H9 (cell line): ENCODE data around the gene LCN2. TPM values are rescaled to one million over a fixed set of nuclear protein-coding genes. Genes with fewer than 3 reads are reported as not detected.
A peak's percentile ranks its signal among the peaks of the same experiment; 100 is the strongest.

ENCODE experiments used
- DNase-seq: peaks from one replicate; pipeline ENCODE4 v3.0.0-alpha.2; 2017
- H2AFZ ChIP-seq: one replicate; pipeline ENCODE4 v1.6.1; 2013; ENCODE audit warnings: mild to moderate bottlenecking, low read length, control low read depth, moderate library complexity
- H2AK5ac ChIP-seq: 2 replicates; pipeline ENCODE4 v1.6.1; 2013; ENCODE audit warnings: low read length, control low read depth, mixed read lengths; ENCODE audit not compliant: insufficient read length
- H2BK120ac ChIP-seq: one replicate; pipeline ENCODE4 v1.6.1; 2013; ENCODE audit warnings: low read depth, mild to moderate bottlenecking, low read length, control low read depth, inconsistent platforms; ENCODE audit not compliant: poor library complexity, severe bottlenecking
- H2BK12ac ChIP-seq: 2 replicates; pipeline ENCODE4 v1.6.1; 2013; ENCODE audit warnings: low read length, control low read depth, mixed read lengths, low read depth; ENCODE audit not compliant: insufficient read length
- H2BK15ac ChIP-seq: 2 replicates; pipeline ENCODE4 v1.6.1; 2013; ENCODE audit warnings: low read depth, low read length, control low read depth
- H2BK20ac ChIP-seq: one replicate; pipeline ENCODE4 v1.6.1; 2013; ENCODE audit warnings: low read depth, mild to moderate bottlenecking, low read length, control low read depth, inconsistent platforms; ENCODE audit not compliant: poor library complexity, severe bottlenecking
- H2BK5ac ChIP-seq: 2 replicates; pipeline ENCODE4 v1.6.1; 2013; ENCODE audit warnings: low read length, control low read depth, mixed read lengths; ENCODE audit not compliant: insufficient read length
- H3K14ac ChIP-seq: 2 replicates; pipeline ENCODE4 v1.6.1; 2013; ENCODE audit warnings: low read length, control low read depth; ENCODE audit not compliant: insufficient read depth
- H3K18ac ChIP-seq: 2 replicates; pipeline ENCODE4 v1.6.1; 2013; ENCODE audit warnings: low read depth, mild to moderate bottlenecking, mixed read lengths, low read length, control low read depth; ENCODE audit not compliant: insufficient read length
- H3K23ac ChIP-seq: 2 replicates; pipeline ENCODE4 v1.6.1; 2013; ENCODE audit warnings: low read length, control low read depth, mixed read lengths, low read depth; ENCODE audit not compliant: insufficient read length
- H3K23me2 ChIP-seq: 2 replicates; pipeline ENCODE4 v1.6.1; 2013; ENCODE audit warnings: low read depth, mild to moderate bottlenecking, mixed read lengths, low read length, control low read depth; ENCODE audit not compliant: insufficient read length, poor library complexity, severe bottlenecking
- H3K27ac ChIP-seq: 2 replicates; pipeline ENCODE4 v1.5.1; 2013; ENCODE audit warnings: low read length, control low read depth, mixed read lengths, low read depth; ENCODE audit not compliant: insufficient read length
- H3K27me3 ChIP-seq: 2 replicates; pipeline ENCODE4 v1.6.1; 2013; ENCODE audit warnings: low read length, control low read depth, inconsistent platforms; ENCODE audit not compliant: insufficient read depth
- H3K4ac ChIP-seq: 2 replicates; pipeline ENCODE4 v1.6.1; 2013; ENCODE audit warnings: low read depth, mild to moderate bottlenecking, control low read depth, inconsistent platforms, low read length, moderate library complexity
- H3K4me1 ChIP-seq: 2 replicates; pipeline ENCODE4 v1.6.1; 2013; ENCODE audit warnings: low read length, control low read depth, inconsistent platforms; ENCODE audit not compliant: insufficient read depth
- H3K4me2 ChIP-seq: 2 replicates; pipeline ENCODE4 v1.6.1; 2013; ENCODE audit warnings: low read length, control low read depth, mixed read lengths; ENCODE audit not compliant: insufficient read length, insufficient read depth
- H3K56ac ChIP-seq: 2 replicates; pipeline ENCODE4 v1.6.1; 2013; ENCODE audit warnings: low read depth, mild to moderate bottlenecking, mixed read lengths, low read length, control low read depth; ENCODE audit not compliant: insufficient read length
- H3K79me1 ChIP-seq: 2 replicates; pipeline ENCODE4 v1.6.1; 2013; ENCODE audit warnings: low read depth, mild to moderate bottlenecking, moderate library complexity, low read length, control low read depth, inconsistent platforms; ENCODE audit not compliant: insufficient read depth, poor library complexity, severe bottlenecking
- H3K79me2 ChIP-seq: 2 replicates; pipeline ENCODE4 v1.6.1; 2013; ENCODE audit warnings: low read length, control low read depth, inconsistent platforms; ENCODE audit not compliant: insufficient read depth
- H3K9ac ChIP-seq: 2 replicates; pipeline ENCODE4 v1.6.1; 2013; ENCODE audit warnings: low read length, control low read depth, mixed read lengths; ENCODE audit not compliant: insufficient read length; ENCODE audit errors: extremely low read depth
- H3K9me3 ChIP-seq: one replicate; pipeline ENCODE4 v1.6.1; 2013; ENCODE audit warnings: low read depth, low read length, inconsistent platforms; ENCODE audit not compliant: control insufficient read depth
- H3T11ph ChIP-seq: one replicate; pipeline ENCODE4 v1.6.1; 2013; ENCODE audit warnings: mild to moderate bottlenecking, low read length, control low read depth, inconsistent platforms
- H4K20me1 ChIP-seq: one replicate; pipeline ENCODE4 v1.6.1; 2013; ENCODE audit not compliant: control insufficient read depth, insufficient read length, insufficient read depth
- H4K5ac ChIP-seq: 2 replicates; pipeline ENCODE4 v1.6.1; 2013; ENCODE audit warnings: low read depth, mild to moderate bottlenecking, mixed read lengths, low read length, control low read depth; ENCODE audit not compliant: insufficient read length
- H4K8ac ChIP-seq: replicated peaks from 2 replicates; pipeline ENCODE4 v1.6.1; 2013; ENCODE audit warnings: low read length, control low read depth, mixed read lengths, low read depth; ENCODE audit not compliant: insufficient read length
- H4K91ac ChIP-seq: 2 replicates; pipeline ENCODE4 v1.6.1; 2013; ENCODE audit warnings: low read depth, mild to moderate bottlenecking, moderate library complexity, mixed read lengths, low read length, control low read depth; ENCODE audit not compliant: insufficient read length
- H3K27ac Mint-ChIP-seq, 3 experiments: 2 replicates in 2 of 3; 3 replicates in 1 of 3; pipeline ENCODE4 v1.8.0; 2020 to 2021; ENCODE audit warnings: mixed read lengths in 3 of 3, mild to moderate bottlenecking in 1 of 3, moderate library complexity in 1 of 3
- H3K27me3 Mint-ChIP-seq: 2 replicates; pipeline ENCODE4 v1.8.0; 2021; ENCODE audit warnings: low read depth, mild to moderate bottlenecking, moderate library complexity, mixed read lengths
- H3K36me3 Mint-ChIP-seq, 3 experiments: 2 replicates in 2 of 3; 3 replicates in 1 of 3; pipeline ENCODE4 v1.8.0; 2020 to 2021; ENCODE audit warnings: low read depth in 3 of 3, mixed read lengths in 3 of 3; ENCODE audit not compliant: insufficient read depth in 1 of 3
- H3K4me1 Mint-ChIP-seq, 2 experiments: 2 replicates each; pipeline ENCODE4 v1.8.0; 2020; ENCODE audit warnings: mixed read lengths in 2 of 2
- H3K4me3 Mint-ChIP-seq, 2 experiments: 2 replicates in 1 of 2; 3 replicates in 1 of 2; pipeline ENCODE4 v1.8.0; 2020 to 2021; ENCODE audit warnings: mild to moderate bottlenecking in 2 of 2, mixed read lengths in 2 of 2, moderate library complexity in 1 of 2
- H3K9me3 Mint-ChIP-seq, 2 experiments: 2 replicates in 1 of 2; 3 replicates in 1 of 2; pipeline ENCODE4 v1.8.0; 2020; ENCODE audit warnings: mild to moderate bottlenecking in 2 of 2, mixed read lengths in 2 of 2, moderate library complexity in 1 of 2
- WGBS: extraction: QIAGEN DNeasy Blood & Tissue Kit; methylation state at CpG from one replicate; pipeline ENCODE4 v1.1.7; 2013; ENCODE audit warnings: missing lambda C conversion rate, low lambda C conversion rate, mixed read lengths; ENCODE audit not compliant: insufficient read length; ENCODE audit errors: extremely low coverage; 5-methylcytosine and 5-hydroxymethylcytosine counted together
- total RNA-seq: library from RNA; stranded (reverse); gene quantifications from 2 replicates; pipeline ENCODE4 v1.2.1, GENCODE V29; 2021
- TF ChIP-seq, protein P1 (sequence below): fragments of 200-600 bp; sonication (generic); conservative IDR thresholded peaks from 3 replicates; pipeline ENCODE4 v1.8.0; 2021; ENCODE audit warnings: antibody characterized with exemption, mild to moderate bottlenecking

The LCN2 gene
- total RNA-seq, 1 experiment from 2014 or later, result not detected

DNA sequence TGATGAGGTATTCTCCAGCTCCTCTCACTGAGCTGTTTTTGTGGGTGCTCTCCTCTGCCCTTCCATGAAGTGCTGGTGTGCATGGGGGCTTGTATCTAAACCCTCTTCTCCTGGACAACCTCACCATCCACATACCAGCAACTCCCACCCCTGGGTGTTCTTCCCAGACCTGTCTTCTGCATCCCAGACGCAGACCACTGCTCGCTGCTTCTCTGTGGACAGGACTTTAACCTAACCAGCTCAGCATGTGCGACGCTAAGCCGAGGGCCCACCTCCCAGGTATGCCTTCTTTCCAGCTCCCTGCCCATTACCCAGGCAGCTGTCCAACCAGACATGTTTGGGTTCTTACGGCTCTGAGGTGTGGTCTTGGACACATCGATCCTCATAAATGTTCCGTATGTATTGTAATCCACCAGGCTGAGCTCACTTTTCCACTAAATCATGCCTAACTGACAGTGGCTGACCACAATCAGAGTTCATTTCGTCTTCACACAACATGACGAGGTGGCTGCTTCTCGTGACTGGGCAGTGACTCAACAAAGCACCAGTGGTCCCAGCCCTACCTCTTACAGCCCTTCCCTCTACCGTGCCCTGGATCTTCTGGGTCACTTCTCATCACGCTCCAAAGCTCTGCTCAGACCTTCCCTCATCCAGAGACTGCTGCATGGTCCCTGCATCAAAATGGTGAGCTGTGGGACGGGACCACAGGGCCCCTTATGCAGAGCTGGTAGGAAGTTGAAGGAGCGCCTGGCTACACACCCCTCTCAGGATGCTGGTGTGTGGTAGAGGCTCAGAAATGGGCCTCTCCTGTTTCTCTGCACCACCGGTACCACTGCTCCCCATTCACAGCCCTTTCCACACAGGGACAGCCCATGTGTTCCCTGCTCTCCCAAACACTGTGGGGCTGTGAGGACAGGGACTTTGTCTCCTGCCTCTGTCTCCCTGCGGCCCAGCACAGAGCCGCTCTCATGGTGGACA lies 12.1 kb upstream of the LCN2 start:
- Histone ChIP-seq H2BK120ac (no peak overlapping the region), H3K27ac (no peak overlapping the region), H3K23me2 (no peaks in the 10 kb centered on the region), H3K9me3 (no peaks in the 10 kb centered on the region), H2AFZ (no peak overlapping the region), H4K20me1 (no peaks in the 10 kb centered on the region), H3K18ac (no peak overlapping the region), H3K4me2 (no peak overlapping the region), H2BK12ac (no peak overlapping the region), H3K9ac (no peak overlapping the region), H4K91ac (no peak overlapping the region), H3K27me3 (no peaks in the 10 kb centered on the region), H4K8ac (no peak overlapping the region), H3K4me1 (no peaks in the 10 kb centered on the region), H3K79me2 (no peaks in the 10 kb centered on the region), H2BK5ac (no peak overlapping the region), H3K79me1 (no peaks in the 10 kb centered on the region), H2BK15ac (no peak overlapping the region), H3T11ph (no peak overlapping the region), H3K23ac (no peak overlapping the region), H3K14ac (no peak overlapping the region), H3K4ac (no peak overlapping the region), H4K5ac (no peak overlapping the region), H3K56ac (no peak overlapping the region), H2BK20ac (no peak overlapping the region), H2AK5ac (no peak overlapping the region)
- WGBS, result no CpG with 5 or more reads among the region's 18 CpGs
- peaks cover 8 to 11% of the 10 kb centered on the region in 2 experiments for H3K4me1 Mint-ChIP-seq
- peak overlapping the region in 1 of 3 experiments; percentile 90; a peak in 1 of 7 replicates for H3K27ac Mint-ChIP-seq
- H3K27me3 Mint-ChIP-seq, result peaks cover 41% of the 10 kb centered on the region
- DNase-seq, result no peak
- no peaks in the 10 kb centered on the region for H3K9me3 Mint-ChIP-seq
- no peaks in the 10 kb centered on the region for H3K36me3 Mint-ChIP-seq
- TF ChIP-seq, protein P1, sequence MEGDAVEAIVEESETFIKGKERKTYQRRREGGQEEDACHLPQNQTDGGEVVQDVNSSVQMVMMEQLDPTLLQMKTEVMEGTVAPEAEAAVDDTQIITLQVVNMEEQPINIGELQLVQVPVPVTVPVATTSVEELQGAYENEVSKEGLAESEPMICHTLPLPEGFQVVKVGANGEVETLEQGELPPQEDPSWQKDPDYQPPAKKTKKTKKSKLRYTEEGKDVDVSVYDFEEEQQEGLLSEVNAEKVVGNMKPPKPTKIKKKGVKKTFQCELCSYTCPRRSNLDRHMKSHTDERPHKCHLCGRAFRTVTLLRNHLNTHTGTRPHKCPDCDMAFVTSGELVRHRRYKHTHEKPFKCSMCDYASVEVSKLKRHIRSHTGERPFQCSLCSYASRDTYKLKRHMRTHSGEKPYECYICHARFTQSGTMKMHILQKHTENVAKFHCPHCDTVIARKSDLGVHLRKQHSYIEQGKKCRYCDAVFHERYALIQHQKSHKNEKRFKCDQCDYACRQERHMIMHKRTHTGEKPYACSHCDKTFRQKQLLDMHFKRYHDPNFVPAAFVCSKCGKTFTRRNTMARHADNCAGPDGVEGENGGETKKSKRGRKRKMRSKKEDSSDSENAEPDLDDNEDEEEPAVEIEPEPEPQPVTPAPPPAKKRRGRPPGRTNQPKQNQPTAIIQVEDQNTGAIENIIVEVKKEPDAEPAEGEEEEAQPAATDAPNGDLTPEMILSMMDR, result no peak
- H3K4me3 Mint-ChIP-seq, result no peak overlapping the region
